ENCODE measurements around the gene NUP133.

The NUP133 gene

DNA sequence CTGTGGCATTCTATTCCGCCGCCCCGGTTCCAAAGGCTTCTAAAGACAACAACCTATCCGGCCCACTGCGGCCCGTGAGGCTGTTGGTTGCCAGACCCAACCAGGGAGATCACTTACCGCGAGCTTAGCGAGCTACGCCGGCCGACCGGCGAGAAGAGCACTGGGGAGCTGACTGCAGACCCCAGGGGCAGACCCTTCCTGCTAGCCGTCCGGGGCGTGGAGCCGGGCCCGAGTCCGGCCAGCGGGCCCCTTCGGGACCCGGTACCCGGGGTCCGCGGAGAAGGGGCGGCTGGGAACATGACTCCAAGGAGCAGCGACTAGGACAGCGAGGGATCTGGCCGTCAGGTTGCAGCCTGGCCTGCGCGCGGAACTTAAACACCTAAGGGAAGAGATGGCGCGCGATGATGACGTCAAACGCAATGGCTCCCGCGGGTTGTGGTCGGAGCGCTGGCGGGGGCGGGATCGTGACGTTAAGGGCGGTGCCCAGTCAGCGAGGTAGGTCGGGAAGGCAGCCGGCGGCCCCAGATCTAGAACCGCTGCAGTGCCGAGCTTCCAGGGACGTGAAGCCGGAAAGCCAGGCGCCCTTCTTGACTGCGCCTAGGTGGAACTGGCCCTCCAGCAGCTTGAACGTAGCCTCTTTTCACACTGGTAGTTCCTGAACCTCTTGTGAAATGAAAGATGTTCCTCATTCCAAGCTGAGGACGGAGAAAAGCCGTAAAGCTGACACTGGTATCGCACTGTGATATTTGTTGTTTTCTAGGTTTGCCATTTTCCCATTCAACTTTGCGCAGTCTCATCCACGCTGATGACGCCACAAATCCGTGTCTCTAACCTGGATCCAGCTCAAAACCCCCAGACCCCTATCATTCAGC lies at the start of gene NUP133:
NUP133 (minus strand) TSS at position 391 of the 872 bp plus-strand sequence; CDS start at position 299, 92 bp downstream.
- Histone ChIP-seq H2AFZ (ENCODE audit: low read length) (peak within 1 kb of the TSS; percentile 97), H3K4me2 (ENCODE audit: low read depth, low read length, poor library complexity, severe bottlenecking) (peak within 1 kb of the TSS; percentile 99), H3K27me3 (ENCODE audit: insufficient read depth, low read length, poor library complexity, severe bottlenecking) (no peaks in the 10 kb centered on the region), H3K79me2 (ENCODE audit: insufficient read depth, low read length) (peaks cover 38% of the 10 kb centered on the region), H3F3A (ENCODE audit: low read depth) (no peaks in the 10 kb centered on the region), H3K9me2 (replicated peaks; ENCODE audit: low read depth, low read length) (no peaks in the 10 kb centered on the region), H3K9ac (ENCODE audit: low read depth, low read length, poor library complexity, severe bottlenecking) (peak within 1 kb of the TSS; percentile 88), H3K4me1 (ENCODE audit: insufficient read depth, low read length, poor library complexity, severe bottlenecking) (peaks cover 33% of the 10 kb centered on the region), H3K36me3 (ENCODE audit: insufficient read depth, low read length) (no peaks in the 10 kb centered on the region), H3K4me3 (ENCODE audit: low read length, poor library complexity, severe bottlenecking) (peak within 1 kb of the TSS; percentile 90), H4K20me1 (ENCODE audit: insufficient read depth, low read length, poor library complexity, severe bottlenecking) (peaks cover 14% of the 10 kb centered on the region), H3K9me3 (ENCODE audit: insufficient read depth, low read depth, low read length) (no peaks in the 10 kb centered on the region)
- TF ChIP-seq, protein P1, sequence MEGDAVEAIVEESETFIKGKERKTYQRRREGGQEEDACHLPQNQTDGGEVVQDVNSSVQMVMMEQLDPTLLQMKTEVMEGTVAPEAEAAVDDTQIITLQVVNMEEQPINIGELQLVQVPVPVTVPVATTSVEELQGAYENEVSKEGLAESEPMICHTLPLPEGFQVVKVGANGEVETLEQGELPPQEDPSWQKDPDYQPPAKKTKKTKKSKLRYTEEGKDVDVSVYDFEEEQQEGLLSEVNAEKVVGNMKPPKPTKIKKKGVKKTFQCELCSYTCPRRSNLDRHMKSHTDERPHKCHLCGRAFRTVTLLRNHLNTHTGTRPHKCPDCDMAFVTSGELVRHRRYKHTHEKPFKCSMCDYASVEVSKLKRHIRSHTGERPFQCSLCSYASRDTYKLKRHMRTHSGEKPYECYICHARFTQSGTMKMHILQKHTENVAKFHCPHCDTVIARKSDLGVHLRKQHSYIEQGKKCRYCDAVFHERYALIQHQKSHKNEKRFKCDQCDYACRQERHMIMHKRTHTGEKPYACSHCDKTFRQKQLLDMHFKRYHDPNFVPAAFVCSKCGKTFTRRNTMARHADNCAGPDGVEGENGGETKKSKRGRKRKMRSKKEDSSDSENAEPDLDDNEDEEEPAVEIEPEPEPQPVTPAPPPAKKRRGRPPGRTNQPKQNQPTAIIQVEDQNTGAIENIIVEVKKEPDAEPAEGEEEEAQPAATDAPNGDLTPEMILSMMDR (conservative IDR thresholded peaks at IDR 0.05; ENCODE audit: low read length), result no peak
- TF ChIP-seq EZH2phosphoT487 (IDR thresholded peaks at IDR 0.05; ENCODE audit: borderline replicate concordance), result no peak

DNA sequence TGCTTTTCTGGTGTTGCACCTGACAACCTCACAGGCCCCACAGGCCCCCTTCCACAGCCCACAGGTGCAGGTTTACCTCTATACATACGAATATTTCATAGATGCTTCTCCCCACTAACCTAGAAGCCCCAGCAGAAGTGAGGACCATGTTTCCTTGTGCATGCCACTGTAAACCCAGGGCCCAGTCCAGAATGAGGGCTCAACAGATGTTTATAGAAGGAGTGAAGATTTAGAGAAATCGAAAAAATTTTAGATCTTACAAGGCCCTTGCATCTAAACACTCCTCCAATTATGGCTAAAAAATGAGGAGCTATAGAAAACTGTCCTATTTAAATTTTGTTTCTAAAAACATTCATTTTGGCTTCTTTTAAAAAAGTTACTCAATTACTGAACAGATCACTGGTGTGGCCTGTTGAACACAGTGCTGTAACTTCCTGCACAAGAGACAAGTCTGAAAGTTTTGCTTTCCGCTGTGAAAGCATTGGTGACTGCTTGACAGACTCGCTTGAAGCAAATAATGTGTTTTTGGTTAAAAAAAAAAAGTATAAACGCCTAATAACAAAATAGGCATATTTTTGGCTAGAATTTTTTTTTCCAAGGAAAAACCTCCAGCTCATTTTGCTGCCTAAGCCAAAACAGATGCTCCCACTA lies 49.2 kb upstream of the NUP133 start:
- H2AFZ ChIP-seq (ENCODE audit: low read length), result no peak overlapping the region; the same call in 1 of the 2 replicates
- peak overlapping the region; percentile 68 for H3K4me2 ChIP-seq (ENCODE audit: low read depth, low read length, poor library complexity, severe bottlenecking)
- peaks cover 12% of the 10 kb centered on the region; the same call in 1 of the 2 replicates for H3K79me2 ChIP-seq (ENCODE audit: insufficient read depth, low read length)
- H3F3A ChIP-seq (ENCODE audit: low read depth), result no peaks in the 10 kb centered on the region
- no peaks in the 10 kb centered on the region for H3K9me3 ChIP-seq (ENCODE audit: insufficient read depth, low read depth, low read length)
- no peaks in the 10 kb centered on the region for H3K9me2 ChIP-seq (replicated peaks; ENCODE audit: low read depth, low read length)
- peak overlapping the region; percentile 73 for H3K4me3 ChIP-seq (ENCODE audit: low read length, poor library complexity, severe bottlenecking)
- TF ChIP-seq, protein P1 (conservative IDR thresholded peaks at IDR 0.05; ENCODE audit: low read length), result no peak
- TF ChIP-seq EZH2phosphoT487 (IDR thresholded peaks at IDR 0.05; ENCODE audit: borderline replicate concordance), result no peak
- no peaks in the 10 kb centered on the region for H4K20me1 ChIP-seq (ENCODE audit: insufficient read depth, low read length, poor library complexity, severe bottlenecking)
- peak overlapping the region; percentile 68 for H3K9ac ChIP-seq (ENCODE audit: low read depth, low read length, poor library complexity, severe bottlenecking)
- H3K27me3 ChIP-seq (ENCODE audit: insufficient read depth, low read length, poor library complexity, severe bottlenecking), result no peaks in the 10 kb centered on the region
- peaks cover 19% of the 10 kb centered on the region for H3K4me1 ChIP-seq (ENCODE audit: insufficient read depth, low read length, poor library complexity, severe bottlenecking)
- no peaks in the 10 kb centered on the region for H3K36me3 ChIP-seq (ENCODE audit: insufficient read depth, low read length)

DNA sequence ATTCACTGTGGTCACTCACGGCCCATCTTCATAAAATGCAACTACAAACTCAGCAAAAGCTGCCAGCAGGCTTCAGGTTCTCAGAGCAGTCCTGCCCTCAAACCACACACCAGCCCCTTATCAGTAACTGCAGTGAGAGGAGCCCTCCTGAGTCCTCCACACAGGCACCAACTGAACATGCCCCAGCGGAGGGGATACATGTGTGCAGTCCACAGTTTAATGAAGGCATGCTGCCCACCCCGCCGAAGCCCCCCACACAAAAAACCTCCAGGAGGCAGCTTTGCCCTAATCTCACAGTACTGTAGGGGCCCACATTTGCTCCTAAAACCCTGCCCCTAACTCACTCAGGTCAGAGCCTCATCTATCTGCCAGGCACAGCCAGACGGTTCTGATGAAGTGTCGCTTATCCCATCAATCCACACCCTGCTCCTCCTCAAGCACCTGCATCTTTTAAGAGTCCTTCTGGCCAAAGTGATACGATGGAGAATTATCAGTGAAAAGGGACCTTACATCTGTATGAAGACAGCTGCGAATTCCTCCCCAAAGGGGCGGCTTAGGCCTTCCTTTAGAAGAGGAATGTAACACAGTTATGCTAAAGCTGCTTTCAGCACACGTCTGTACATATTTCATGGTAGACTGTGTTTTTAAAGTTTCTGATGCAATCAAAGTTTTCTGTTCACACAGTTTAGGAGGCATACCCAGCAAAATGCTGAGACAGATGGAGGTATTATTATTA lies 46.9 kb upstream of the NUP133 start:
- Histone ChIP-seq H4K20me1 (ENCODE audit: insufficient read depth, low read length, poor library complexity, severe bottlenecking) (no peaks in the 10 kb centered on the region), H3K36me3 (ENCODE audit: insufficient read depth, low read length) (no peaks in the 10 kb centered on the region), H3K27me3 (ENCODE audit: insufficient read depth, low read length, poor library complexity, severe bottlenecking) (no peaks in the 10 kb centered on the region), H3K4me1 (ENCODE audit: insufficient read depth, low read length, poor library complexity, severe bottlenecking) (peaks cover 19% of the 10 kb centered on the region), H3K79me2 (ENCODE audit: insufficient read depth, low read length) (peaks cover 12% of the 10 kb centered on the region; the same call in 1 of the 2 replicates), H3K4me3 (ENCODE audit: low read length, poor library complexity, severe bottlenecking) (peak overlapping the region; percentile 47), H2AFZ (ENCODE audit: low read length) (no peak overlapping the region), H3K4me2 (ENCODE audit: low read depth, low read length, poor library complexity, severe bottlenecking) (peak overlapping the region; percentile 63), H3K9me2 (replicated peaks; ENCODE audit: low read depth, low read length) (no peaks in the 10 kb centered on the region), H3K9ac (ENCODE audit: low read depth, low read length, poor library complexity, severe bottlenecking) (peak overlapping the region; percentile 59), H3K9me3 (ENCODE audit: insufficient read depth, low read depth, low read length) (no peaks in the 10 kb centered on the region), H3F3A (ENCODE audit: low read depth) (no peaks in the 10 kb centered on the region)
- TF ChIP-seq EZH2phosphoT487 (IDR thresholded peaks at IDR 0.05; ENCODE audit: borderline replicate concordance), result no peak
- TF ChIP-seq, protein P1 (conservative IDR thresholded peaks at IDR 0.05; ENCODE audit: low read length), result no peak
